Spleen (tissue), 7 donors: ENCODE data around the gene EPHA4.

Source experiments
- CTCF ChIP-seq, 11 experiments: fragments of 200-600 bp in 7 of 11; fragments of 450-650 bp in 4 of 11; sonication (generic) in 4 of 11; IDR thresholded peaks in 8 of 11; conservative IDR thresholded peaks in 3 of 11; 1 replicate in 7 of 11; 2 replicates in 4 of 11; pipeline versions ENCODE4 v1.4.0 to v1.8.0; 2016 to 2021; ENCODE audit warnings: antibody characterized with exemption in 11 of 11, inconsistent platforms in 4 of 11, mild to moderate bottlenecking in 1 of 11
- POLR2A ChIP-seq, 3 donors: fragments of 450-650 bp; IDR thresholded peaks; one replicate each; pipeline ENCODE4 v1.5.1; 2017; ENCODE audit warnings: antibody characterized with exemption in 3 of 3, mild to moderate bottlenecking in 1 of 3
- POLR2AphosphoS5 ChIP-seq, 3 donors: sonication (generic); formaldehyde crosslinking; IDR thresholded peaks; one replicate each; pipeline ENCODE4 v1.5.1; 2017; ENCODE audit warnings: antibody characterized with exemption in 3 of 3
- donor health status: DM: no; HTN: no; CAD: no; lungs with moderate emphysema.
- donor health status: DM: no; HTN: no; CAD: no.
- donor health status: DM: no; HTN: no; CAD: no.

GRCh38 chr2:221555494-221555846, 16.6 kb downstream of the EPHA4 start:
- TF ChIP-seq CTCF (IDR thresholded peaks at IDR 0.05 in 8 of 11, conservative IDR thresholded peaks at IDR 0.05 in 3 of 11) (no peak), POLR2A (IDR thresholded peaks at IDR 0.05) (no peak), POLR2AphosphoS5 (IDR thresholded peaks at IDR 0.05) (no peak)
